Esophagus muscularis mucosa (tissue), 4 donors: ENCODE measurements around the gene TMEM198. TPM values are rescaled to one million over a fixed set of nuclear protein-coding genes. Genes with fewer than 3 reads are reported as not detected.
A peak's percentile ranks its signal among the peaks of the same experiment; 100 is the strongest.

Experiments
- DNase-seq: peaks from one replicate; pipeline ENCODE4 v3.0.0-alpha.2; 2017; ENCODE audit errors: extremely low spot score
- H3K27ac ChIP-seq, 4 donors: fragments of 200-600 bp; sonication (generic); replicated peaks in 1 of 4; 1 replicate in 3 of 4; 2 replicates in 1 of 4; pipeline ENCODE4 v1.5.1; 2016 to 2019; ENCODE audit warnings: mild to moderate bottlenecking in 1 of 4
- H3K27me3 ChIP-seq, 4 donors: fragments of 200-600 bp; sonication (generic); one replicate each; pipeline versions ENCODE4 v1.5.1 to v1.6.0; 2016 to 2019
- H3K36me3 ChIP-seq, 4 donors: fragments of 200-600 bp; sonication (generic); one replicate each; pipeline ENCODE4 v1.5.1; 2016 to 2019
- H3K4me1 ChIP-seq, 4 donors: fragments of 200-600 bp; sonication (generic); one replicate each; pipeline ENCODE4 v1.5.1; 2016 to 2019
- H3K4me3 ChIP-seq, 4 donors: fragments of 200-600 bp; sonication (generic); 1 replicate in 2 of 4; 2 replicates in 2 of 4; pipeline ENCODE4 v1.5.1; 2016 to 2019; ENCODE audit warnings: mild to moderate bottlenecking in 4 of 4, moderate library complexity in 1 of 4
- H3K9me3 ChIP-seq, 4 donors: fragments of 200-600 bp; sonication (generic); 1 replicate in 3 of 4; 2 replicates in 1 of 4; pipeline ENCODE4 v1.5.1; 2016 to 2019
- EP300 ChIP-seq: sonication (generic); formaldehyde crosslinking; IDR thresholded peaks from one replicate; pipeline ENCODE4 v1.6.1; 2017; ENCODE audit warnings: antibody characterized with exemption
- POLR2A ChIP-seq: fragments of 450-650 bp; IDR thresholded peaks from one replicate; pipeline ENCODE4 v1.6.1; 2017; ENCODE audit warnings: antibody characterized with exemption, moderate library complexity, mild to moderate bottlenecking, low read depth
- POLR2AphosphoS5 ChIP-seq, 2 donors: sonication (generic); formaldehyde crosslinking; IDR thresholded peaks; one replicate each; pipeline ENCODE4 v1.6.1; 2017; ENCODE audit warnings: antibody characterized with exemption in 2 of 2
- WGBS: methylation state at CpG from one replicate; pipeline ENCODE4 v1.1.5; 2018; 5-methylcytosine and 5-hydroxymethylcytosine counted together
- intact Hi-C: fragments of 100-400 bp; cut with DNase I; formaldehyde crosslinking; loops from one replicate; pipeline ENCODE4 v1.15.1; 2023
- total RNA-seq, 4 donors: library from RNA; depleted of rRNA; stranded (reverse); fragments of >200 nt; gene quantifications; one replicate each; pipeline versions ENCODE4 v1.1.0 to v1.2.1, GENCODE V29; 2016
- TF ChIP-seq, protein P1 (sequence below), 3 experiments: fragments of 200-600 bp in 2 of 3; fragments of 450-650 bp in 1 of 3; sonication (generic) in 2 of 3; IDR thresholded peaks; one replicate each; pipeline ENCODE4 v1.5.1; 2017 to 2019; ENCODE audit warnings: antibody characterized with exemption in 3 of 3, mild to moderate bottlenecking in 2 of 3, moderate library complexity in 1 of 3

TMEM198 gene
- total RNA-seq, 4 donors from 2014 or later = 3.7 to 4.7 (median 4.2) TPM

DNA sequence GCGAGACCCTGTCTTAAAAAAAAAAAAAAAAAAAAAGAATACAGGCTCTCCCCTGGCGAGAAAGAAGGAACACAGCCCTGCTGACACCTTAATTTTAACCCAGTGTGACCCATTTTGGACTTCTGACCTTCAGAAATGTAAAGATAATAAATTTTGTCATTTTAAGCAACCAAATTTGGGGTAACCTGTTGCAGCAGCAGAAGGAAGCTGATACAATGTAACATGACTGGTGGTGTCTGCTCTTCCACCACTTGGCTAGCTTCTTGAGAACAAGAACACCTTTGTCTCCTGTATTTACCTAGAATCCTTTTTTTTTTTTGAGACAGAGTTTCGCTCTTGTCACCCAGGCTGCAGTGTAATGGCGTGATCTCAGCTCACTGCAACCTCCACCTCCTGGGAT, 47.3 kb downstream of the TMEM198 start:
- WGBS = 67% methylated on average over 4 of the region's 4 CpGs
- Histone ChIP-seq H3K4me3 (no peak overlapping the region), H3K27me3 (no peaks in the 10 kb centered on the region)

GRCh38 chr2:219592736-219593135, 48.9 kb downstream of the TMEM198 start:
- peaks cover 10 to 14% (median 10%) of the 10 kb centered on the region in 4 donors for H3K4me1 ChIP-seq
- DNase-seq = no peak
- intact Hi-C loops = no loop called here
- H3K9me3 ChIP-seq = no peaks in the 10 kb centered on the region
- H3K36me3 ChIP-seq = no peaks in the 10 kb centered on the region
- no peak overlapping the region for H3K27ac ChIP-seq
- 70% methylated on average over 6 of the region's 6 CpGs for WGBS
- no peaks in the 10 kb centered on the region for H3K27me3 ChIP-seq
- H3K4me3 ChIP-seq = no peak overlapping the region
- TF ChIP-seq, protein P1, sequence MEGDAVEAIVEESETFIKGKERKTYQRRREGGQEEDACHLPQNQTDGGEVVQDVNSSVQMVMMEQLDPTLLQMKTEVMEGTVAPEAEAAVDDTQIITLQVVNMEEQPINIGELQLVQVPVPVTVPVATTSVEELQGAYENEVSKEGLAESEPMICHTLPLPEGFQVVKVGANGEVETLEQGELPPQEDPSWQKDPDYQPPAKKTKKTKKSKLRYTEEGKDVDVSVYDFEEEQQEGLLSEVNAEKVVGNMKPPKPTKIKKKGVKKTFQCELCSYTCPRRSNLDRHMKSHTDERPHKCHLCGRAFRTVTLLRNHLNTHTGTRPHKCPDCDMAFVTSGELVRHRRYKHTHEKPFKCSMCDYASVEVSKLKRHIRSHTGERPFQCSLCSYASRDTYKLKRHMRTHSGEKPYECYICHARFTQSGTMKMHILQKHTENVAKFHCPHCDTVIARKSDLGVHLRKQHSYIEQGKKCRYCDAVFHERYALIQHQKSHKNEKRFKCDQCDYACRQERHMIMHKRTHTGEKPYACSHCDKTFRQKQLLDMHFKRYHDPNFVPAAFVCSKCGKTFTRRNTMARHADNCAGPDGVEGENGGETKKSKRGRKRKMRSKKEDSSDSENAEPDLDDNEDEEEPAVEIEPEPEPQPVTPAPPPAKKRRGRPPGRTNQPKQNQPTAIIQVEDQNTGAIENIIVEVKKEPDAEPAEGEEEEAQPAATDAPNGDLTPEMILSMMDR (IDR thresholded peaks at IDR 0.05) = no peak

More for the DNA sequence above, 47.3 kb downstream of the TMEM198 start:
- DNase-seq = no peak
- H3K4me1 ChIP-seq = peaks cover 0 to 2% (median under 1%) of the 10 kb centered on the region in 4 donors
- no peaks in the 10 kb centered on the region for H3K9me3 ChIP-seq
- H3K27ac ChIP-seq = no peak overlapping the region
- H3K36me3 ChIP-seq = no peaks in the 10 kb centered on the region
- TF ChIP-seq EP300 (no peak), POLR2A (no peak), POLR2AphosphoS5 (IDR thresholded peaks at IDR 0.05) (no peak)
- TF ChIP-seq, protein P1 (IDR thresholded peaks at IDR 0.05) = no peak
- intact Hi-C loops = no loop called here

DNA sequence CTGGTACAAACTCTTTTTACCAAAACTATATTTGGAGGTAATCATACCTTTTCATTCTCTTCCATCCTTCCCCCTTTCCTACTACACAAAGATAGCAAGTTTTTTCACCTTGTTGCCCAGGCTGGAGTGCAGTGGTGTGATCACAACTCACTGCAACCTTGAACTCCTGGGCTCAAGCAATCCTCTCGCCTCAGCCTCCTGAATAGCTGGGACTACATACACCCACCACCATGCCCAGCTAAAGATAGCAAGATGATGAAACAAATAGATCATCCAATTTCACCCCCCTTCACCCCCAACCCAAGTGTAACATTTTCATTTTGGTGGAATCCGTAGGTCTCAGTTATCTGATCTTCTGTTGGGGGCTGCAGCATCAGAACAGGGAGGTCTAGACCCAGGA, 49.3 kb downstream of the TMEM198 start:
- TF ChIP-seq EP300 = no peak
- TF ChIP-seq, protein P1 (IDR thresholded peaks at IDR 0.05) = no peak
- TF ChIP-seq POLR2A = no peak
- TF ChIP-seq POLR2AphosphoS5 (IDR thresholded peaks at IDR 0.05) = no peak
- no peak overlapping the region for H3K4me3 ChIP-seq
- intact Hi-C loops = no loop called here
- no peaks in the 10 kb centered on the region for H3K9me3 ChIP-seq
- WGBS = 91% methylated on average over 2 of the region's 2 CpGs
- no peaks in the 10 kb centered on the region for H3K27me3 ChIP-seq
- peaks cover 10 to 17% (median 11%) of the 10 kb centered on the region in 4 donors for H3K4me1 ChIP-seq
- H3K27ac ChIP-seq = no peak overlapping the region
- no peak for DNase-seq
- H3K36me3 ChIP-seq = no peaks in the 10 kb centered on the region

DNA sequence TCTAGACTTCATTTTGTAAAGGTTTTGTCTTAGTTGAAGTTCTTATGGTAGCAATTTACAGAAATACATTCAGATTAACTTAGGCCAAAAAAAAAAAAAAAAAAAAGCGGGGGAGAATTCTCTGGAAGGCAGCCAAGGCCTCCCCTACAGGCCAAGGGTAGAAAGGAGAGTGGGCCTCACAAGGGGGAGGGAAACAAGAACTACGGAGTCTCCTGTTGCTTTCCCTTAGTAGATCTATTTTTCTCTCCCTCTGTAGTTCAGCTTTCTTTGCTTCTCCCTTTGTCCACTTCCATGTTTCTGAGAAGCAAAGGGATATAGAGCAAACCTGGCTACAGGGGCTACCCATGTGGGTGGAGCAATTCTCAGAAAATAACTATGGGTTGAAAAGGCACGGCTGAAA, 51.4 kb downstream of the TMEM198 start:
- DNase-seq = no peak
- H3K27ac ChIP-seq = no peak overlapping the region
- no peaks in the 10 kb centered on the region for H3K9me3 ChIP-seq
- TF ChIP-seq POLR2A = no peak
- TF ChIP-seq, protein P1 (IDR thresholded peaks at IDR 0.05) = no peak
- no peak for TF ChIP-seq POLR2AphosphoS5 (IDR thresholded peaks at IDR 0.05)
- TF ChIP-seq EP300 = no peak
- H3K27me3 ChIP-seq = no peaks in the 10 kb centered on the region
- no peak overlapping the region for H3K4me3 ChIP-seq
- peaks cover 17 to 29% (median 18%) of the 10 kb centered on the region in 4 donors for H3K4me1 ChIP-seq
- 31% methylated on average over 3 of the region's 3 CpGs for WGBS
- no peaks in the 10 kb centered on the region for H3K36me3 ChIP-seq
- intact Hi-C loops = loop anchor here (5.0 kb wide), 2 partner anchors 33 to 53 kb away; partner anchors contain the start of genes CHPF and TMEM198

DNA sequence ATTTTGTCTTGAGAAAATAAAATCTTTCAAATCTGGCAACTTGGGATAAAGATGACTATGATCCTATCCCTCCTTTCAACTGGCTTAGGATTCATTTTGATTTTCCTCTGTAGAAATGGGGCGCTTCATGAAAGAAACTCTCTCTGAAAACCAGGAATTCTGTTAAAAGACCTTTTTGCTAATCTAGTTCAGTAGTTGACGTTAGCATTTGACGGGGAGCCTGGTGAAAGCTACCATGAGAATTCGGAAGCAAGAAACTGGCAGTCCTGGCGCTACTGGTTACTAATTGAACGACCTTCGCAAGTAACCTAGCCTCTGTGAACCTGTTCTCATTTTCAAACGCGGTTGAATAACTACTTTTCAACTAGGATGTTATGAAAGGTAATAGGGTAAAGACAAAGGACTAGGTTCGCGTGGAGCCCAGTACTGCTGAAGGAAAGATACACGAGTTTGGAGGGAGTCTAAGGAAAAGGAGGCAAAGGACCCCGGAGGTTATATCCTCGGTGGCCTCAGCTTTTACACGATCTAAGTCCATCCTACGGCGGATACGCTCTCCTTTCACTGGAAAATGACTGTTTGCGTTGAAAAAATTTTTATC, 53.2 kb downstream of the TMEM198 start:
- intact Hi-C loops = loop anchor here (2.0 to 5.0 kb wide), 3 partner anchors 26 to 55 kb away; partner anchors contain the start of genes CHPF, OBSL1 and TMEM198

More for the DNA sequence above, 53.2 kb downstream of the TMEM198 start:
- WGBS = 10% methylated on average over 19 of the region's 19 CpGs
- peaks cover 9 to 12% (median 10%) of the 10 kb centered on the region in 4 donors for H3K36me3 ChIP-seq
- H3K27me3 ChIP-seq = no peaks in the 10 kb centered on the region
- H3K4me3 ChIP-seq = peak overlapping the region; percentile 59 to 80 (median 68)
- H3K9me3 ChIP-seq = no peaks in the 10 kb centered on the region
- no peak for DNase-seq
- peaks cover 17 to 29% (median 18%) of the 10 kb centered on the region in 4 donors for H3K4me1 ChIP-seq
- no peak for TF ChIP-seq POLR2AphosphoS5 (IDR thresholded peaks at IDR 0.05)
- no peak for TF ChIP-seq POLR2A
- TF ChIP-seq EP300 = no peak
- TF ChIP-seq, protein P1 (IDR thresholded peaks at IDR 0.05) = no peak
- H3K27ac ChIP-seq = peak overlapping the region; percentile 88 to 91 (median 90)
